Neuronal stem cell (in vitro differentiated cells): ENCODE data around the gene ZNF550.
"Not testable (repeated sequence)": the region's sequence is repeated elsewhere in the genome, so short reads cannot be mapped to it uniquely, and the experiment has no call there.

Experiments used
- DNase-seq: peaks from one replicate; pipeline ENCODE4 v3.0.0-alpha.2; 2013; ENCODE audit warnings: low spot score
- H2AFZ ChIP-seq: one replicate; pipeline ENCODE4 v1.6.1; 2013; ENCODE audit warnings: mild to moderate bottlenecking, low read length, inconsistent platforms
- H2AK5ac ChIP-seq: 2 replicates; pipeline ENCODE4 v1.6.1; 2013; ENCODE audit warnings: low read depth, mild to moderate bottlenecking, inconsistent platforms, low read length, moderate library complexity, mixed read lengths
- H2BK120ac ChIP-seq: 2 replicates; pipeline ENCODE4 v1.6.1; 2013; ENCODE audit warnings: low read depth, mild to moderate bottlenecking, inconsistent platforms, low read length, moderate library complexity, mixed read lengths
- H2BK12ac ChIP-seq: one replicate; pipeline ENCODE4 v1.6.1; 2013; ENCODE audit warnings: low read length, inconsistent platforms
- H2BK15ac ChIP-seq: 2 replicates; pipeline ENCODE4 v1.6.1; 2013; ENCODE audit warnings: mild to moderate bottlenecking, low read length, inconsistent platforms, mixed read lengths
- H2BK5ac ChIP-seq: one replicate; pipeline ENCODE4 v1.6.1; 2013; ENCODE audit warnings: inconsistent platforms, mild to moderate bottlenecking, low read length, moderate library complexity
- H3K14ac ChIP-seq: one replicate; pipeline ENCODE4 v1.6.1; 2013; ENCODE audit warnings: low read length, inconsistent platforms
- H3K18ac ChIP-seq: 2 replicates; pipeline ENCODE4 v1.6.1; 2013; ENCODE audit warnings: low read length, inconsistent platforms
- H3K23ac ChIP-seq: 2 replicates; pipeline ENCODE4 v1.6.1; 2013; ENCODE audit warnings: low read depth, mild to moderate bottlenecking, mixed read lengths, low read length, inconsistent platforms; ENCODE audit not compliant: poor library complexity
- H3K27ac ChIP-seq: replicated peaks from 3 replicates; pipeline ENCODE4 v1.5.1; 2013; ENCODE audit warnings: low read length, inconsistent platforms
- H3K27me3 ChIP-seq, 3 experiments: 2 replicates each; pipeline ENCODE4 v1.6.1; 2013; ENCODE audit warnings: low read length in 3 of 3, mild to moderate bottlenecking in 2 of 3, inconsistent platforms in 1 of 3, low read depth in 1 of 3, mixed read lengths in 1 of 3, moderate library complexity in 1 of 3; ENCODE audit not compliant: control insufficient read depth in 3 of 3, insufficient read depth in 3 of 3
- H3K36me3 ChIP-seq, 2 donors: replicated peaks in 1 of 2; 2 replicates each; pipeline ENCODE4 v1.6.1; 2013; ENCODE audit warnings: low read length in 2 of 2; ENCODE audit not compliant: control insufficient read depth in 2 of 2, insufficient read depth in 2 of 2
- H3K4ac ChIP-seq: 2 replicates; pipeline ENCODE4 v1.6.1; 2013; ENCODE audit warnings: inconsistent platforms, mild to moderate bottlenecking, low read length, moderate library complexity
- H3K4me1 ChIP-seq, 2 donors: 1 replicate in 1 of 2; 2 replicates in 1 of 2; pipeline ENCODE4 v1.6.1; 2013; ENCODE audit warnings: low read length in 2 of 2, low read depth in 1 of 2; ENCODE audit not compliant: control insufficient read depth in 2 of 2, insufficient read depth in 1 of 2
- H3K4me2 ChIP-seq: one replicate; pipeline ENCODE4 v1.6.1; 2013; ENCODE audit warnings: mild to moderate bottlenecking, low read length, inconsistent platforms; ENCODE audit not compliant: insufficient read depth, poor library complexity, severe bottlenecking
- H3K4me3 ChIP-seq, 2 donors: 2 replicates each; pipeline ENCODE4 v1.5.1; 2013; ENCODE audit warnings: low read length in 2 of 2, mild to moderate bottlenecking in 2 of 2, inconsistent platforms in 1 of 2, moderate library complexity in 1 of 2
- H3K79me1 ChIP-seq: one replicate; pipeline ENCODE4 v1.6.1; 2013; ENCODE audit warnings: low read depth, mild to moderate bottlenecking, inconsistent platforms, low read length, moderate library complexity
- H3K9ac ChIP-seq: one replicate; pipeline ENCODE4 v1.6.1; 2013; ENCODE audit warnings: mild to moderate bottlenecking, low read depth, low read length, inconsistent platforms; ENCODE audit not compliant: poor library complexity
- H3K9me3 ChIP-seq, 2 donors: replicated peaks in 1 of 2; 2 replicates each; pipeline versions ENCODE3 to v1.6.1; 2013; ENCODE audit warnings: low read length in 2 of 2, mild to moderate bottlenecking in 2 of 2, inconsistent platforms in 1 of 2, low read depth in 1 of 2, mixed read lengths in 1 of 2, moderate library complexity in 1 of 2; ENCODE audit not compliant: control insufficient read depth in 2 of 2, insufficient read depth in 1 of 2
- H4K8ac ChIP-seq: one replicate; pipeline ENCODE4 v1.6.1; 2013; ENCODE audit warnings: low read depth, mild to moderate bottlenecking, inconsistent platforms, low read length, moderate library complexity
- H4K91ac ChIP-seq: one replicate; pipeline ENCODE4 v1.6.1; 2013; ENCODE audit warnings: low read length, low read depth, mild to moderate bottlenecking, inconsistent platforms; ENCODE audit not compliant: poor library complexity
- WGBS, 2 donors: extraction: QIAGEN DNeasy Blood & Tissue Kit; methylation state at CpG; one replicate each; pipeline ENCODE4 v1.1.7; 2013; ENCODE audit warnings: missing lambda C conversion rate in 2 of 2, mixed read lengths in 1 of 2; ENCODE audit not compliant: insufficient read length in 2 of 2, insufficient replicate concordance in 1 of 2; ENCODE audit errors: extremely low coverage in 2 of 2; 5-methylcytosine and 5-hydroxymethylcytosine counted together

The ZNF550 gene

GRCh38 chr19:57499680-57500395 lies 59.8 kb downstream of the ZNF550 start, which contains the start of gene ZNF773:
TSS of gene ZNF773 (plus strand) at chr19:57499938. CDS start at chr19:57500081, 143 bp downstream.
- peak within 1 kb of the TSS; percentile 93 for H2AFZ ChIP-seq
- H3K9me3 ChIP-seq, result peaks cover 0 to 38% of the 10 kb centered on the region in 2 donors
- H2BK15ac ChIP-seq, H3K23ac ChIP-seq, H2AK5ac ChIP-seq, H2BK120ac ChIP-seq, H3K27me3 ChIP-seq, H4K91ac ChIP-seq, H3K79me1 ChIP-seq, H2BK12ac ChIP-seq, H3K4me1 ChIP-seq, H4K8ac ChIP-seq, H2BK5ac ChIP-seq, H3K4ac ChIP-seq, H3K27ac ChIP-seq: not testable (repeated sequence)
- H3K4me2 ChIP-seq, result peak within 1 kb of the TSS; percentile 40
- H3K36me3 ChIP-seq, result peaks cover 6 to 32% of the 10 kb centered on the region in 2 donors
- 100% methylated on average over 1 of the region's 69 CpGs for WGBS, 2 donors
- peak; percentile 91 for DNase-seq
- peak within 1 kb of the TSS; percentile 78 to 98 for H3K4me3 ChIP-seq
- H3K18ac ChIP-seq, result peak within 1 kb of the TSS; percentile 94
- peak within 1 kb of the TSS; percentile 38 for H3K14ac ChIP-seq
- H3K9ac ChIP-seq, result peak within 1 kb of the TSS; percentile 89

DNA sequence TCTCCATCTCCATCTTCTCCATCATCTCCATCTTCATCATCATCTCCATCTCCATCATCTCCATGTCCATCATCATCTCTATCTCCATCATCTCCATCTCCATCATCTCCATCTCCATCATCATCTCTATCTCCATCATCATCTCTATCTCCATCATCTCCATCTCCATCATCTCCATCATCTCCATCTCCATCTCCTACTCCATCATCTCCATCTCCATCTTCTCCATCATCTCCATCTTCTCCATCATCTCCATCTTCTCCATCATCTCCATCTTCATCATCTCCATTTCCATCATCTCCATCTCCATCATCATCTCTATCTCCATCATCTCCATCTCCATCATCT lies 60.4 kb downstream of the ZNF550 start:
- not testable (repeated sequence) for H3K9ac ChIP-seq, H2AK5ac ChIP-seq, H3K79me1 ChIP-seq, H3K27me3 ChIP-seq, H2BK5ac ChIP-seq, H3K4me1 ChIP-seq, H3K4me2 ChIP-seq, DNase-seq, H4K91ac ChIP-seq, H3K14ac ChIP-seq, H4K8ac ChIP-seq, H3K18ac ChIP-seq, H2BK15ac ChIP-seq, H2BK120ac ChIP-seq, H3K27ac ChIP-seq, H3K4ac ChIP-seq, H3K23ac ChIP-seq, H2BK12ac ChIP-seq
- Histone ChIP-seq H3K36me3 (peaks cover 5 to 32% of the 10 kb centered on the region in 2 donors), H3K9me3 (peaks cover under 1 to 43% of the 10 kb centered on the region in 2 donors), H2AFZ (peak overlapping the region; percentile 93), H3K4me3 (peak overlapping the region in 1 of 2 donors; percentile 78)

- not testable (repeated sequence) for H2AK5ac ChIP-seq, H3K4me2 ChIP-seq, H3K27ac ChIP-seq, H3K9ac ChIP-seq, H2BK15ac ChIP-seq, H4K91ac ChIP-seq, H3K18ac ChIP-seq, H4K8ac ChIP-seq, DNase-seq, H2BK120ac ChIP-seq, H3K4me1 ChIP-seq, H3K4ac ChIP-seq, H3K14ac ChIP-seq, H3K27me3 ChIP-seq, H3K23ac ChIP-seq, H3K79me1 ChIP-seq, H2BK12ac ChIP-seq, H2BK5ac ChIP-seq, H2AFZ ChIP-seq
- peaks cover 10 to 22% of the 10 kb centered on the region in 2 donors for H3K9me3 ChIP-seq
- WGBS, 2 donors, result no CpG with 5 or more reads among the region's 1 CpG
- H3K4me3 ChIP-seq, result peak overlapping the region in 1 of 2 donors; percentile 50
- peaks cover 16 to 38% of the 10 kb centered on the region in 2 donors for H3K36me3 ChIP-seq
Measured at GRCh38 chr19:57488299-57488644, 71.4 kb downstream of the ZNF550 start.

DNA sequence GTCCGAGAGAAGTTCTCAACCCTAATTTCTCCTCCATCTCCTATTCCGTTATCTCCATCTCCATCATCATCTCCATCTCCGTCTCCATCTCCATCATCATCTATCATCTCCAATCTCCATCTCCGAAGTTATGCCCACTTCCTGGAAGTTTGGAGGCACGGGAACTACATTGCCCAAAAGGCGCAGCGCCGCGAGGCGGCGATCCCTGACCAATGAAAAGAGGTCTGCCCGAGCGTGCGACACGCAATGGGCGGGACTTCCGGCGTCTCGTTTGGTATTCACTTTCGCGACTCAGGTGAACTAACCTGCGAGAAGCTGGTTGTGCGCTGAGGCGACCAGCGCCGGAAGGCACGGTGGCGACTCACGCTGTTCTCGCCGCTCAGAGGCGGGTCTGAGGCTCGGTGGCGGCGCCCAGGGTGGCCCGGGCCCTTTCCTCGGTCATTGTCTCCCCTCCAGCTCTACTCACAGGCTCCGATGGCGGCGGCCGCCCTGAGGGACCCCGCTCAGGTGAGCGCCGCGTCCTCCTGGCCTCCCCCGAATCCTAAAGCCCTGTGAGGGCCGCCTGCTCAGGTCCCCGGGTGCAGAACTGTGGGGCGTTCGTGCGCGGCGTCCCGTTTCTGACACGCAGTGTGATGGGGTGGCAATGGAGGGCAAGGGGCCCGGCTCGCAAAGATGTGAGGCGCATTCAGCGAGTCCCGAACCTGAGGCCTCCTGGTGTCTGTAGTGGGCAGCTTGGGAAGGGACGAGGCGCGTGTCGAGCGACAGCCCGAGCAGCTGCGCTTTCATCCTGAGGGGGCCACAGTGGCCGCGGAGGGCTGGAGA lies 72.0 kb downstream of the ZNF550 start, which contains the start of gene ZNF419:
TSS of gene ZNF419 (plus strand) at position 274 of the 822 bp plus-strand sequence. CDS start at position 475, 201 bp downstream.
- H2BK15ac ChIP-seq, H3K14ac ChIP-seq, H3K27ac ChIP-seq, H4K8ac ChIP-seq, H3K27me3 ChIP-seq, H3K4ac ChIP-seq, H3K4me1 ChIP-seq, H2AK5ac ChIP-seq, H2BK5ac ChIP-seq, H3K79me1 ChIP-seq, H4K91ac ChIP-seq, H2BK120ac ChIP-seq, H2BK12ac ChIP-seq: not testable (repeated sequence)
- H3K23ac ChIP-seq, result peak within 1 kb of the TSS; percentile 98
- H3K36me3 ChIP-seq, result peaks cover 14 to 32% of the 10 kb centered on the region in 2 donors
- peak within 1 kb of the TSS; percentile 85 for H3K9ac ChIP-seq
- WGBS, 2 donors, result no CpG with 5 or more reads among the region's 69 CpGs
- H3K9me3 ChIP-seq, result peaks cover 10 to 16% of the 10 kb centered on the region in 2 donors
- H3K4me3 ChIP-seq, result peak within 1 kb of the TSS; percentile 88 to 98
- peak; percentile 79 for DNase-seq
- peak within 1 kb of the TSS; percentile 56 for H3K4me2 ChIP-seq
- peak within 1 kb of the TSS; percentile 94 for H2AFZ ChIP-seq
- peak within 1 kb of the TSS; percentile 86 for H3K18ac ChIP-seq
